NB4 (cell line): ENCODE measurements around the gene PLPP3.

Experiments
- POLR2A ChIP-seq: IDR thresholded peaks from 2 replicates; pipeline ENCODE4 v1.6.1; 2011; ENCODE audit warnings: mild to moderate bottlenecking; ENCODE audit not compliant: insufficient read length; ENCODE audit errors: extremely low read depth
- TF ChIP-seq, protein P1 (sequence below): IDR thresholded peaks from one replicate; pipeline ENCODE4 v1.5.1; 2012; ENCODE audit warnings: low read depth, low read length
- TF ChIP-seq, protein P2 (sequence below): IDR thresholded peaks from 2 replicates; pipeline ENCODE4 v1.6.1; 2011; ENCODE audit warnings: low read depth, low read length

DNA sequence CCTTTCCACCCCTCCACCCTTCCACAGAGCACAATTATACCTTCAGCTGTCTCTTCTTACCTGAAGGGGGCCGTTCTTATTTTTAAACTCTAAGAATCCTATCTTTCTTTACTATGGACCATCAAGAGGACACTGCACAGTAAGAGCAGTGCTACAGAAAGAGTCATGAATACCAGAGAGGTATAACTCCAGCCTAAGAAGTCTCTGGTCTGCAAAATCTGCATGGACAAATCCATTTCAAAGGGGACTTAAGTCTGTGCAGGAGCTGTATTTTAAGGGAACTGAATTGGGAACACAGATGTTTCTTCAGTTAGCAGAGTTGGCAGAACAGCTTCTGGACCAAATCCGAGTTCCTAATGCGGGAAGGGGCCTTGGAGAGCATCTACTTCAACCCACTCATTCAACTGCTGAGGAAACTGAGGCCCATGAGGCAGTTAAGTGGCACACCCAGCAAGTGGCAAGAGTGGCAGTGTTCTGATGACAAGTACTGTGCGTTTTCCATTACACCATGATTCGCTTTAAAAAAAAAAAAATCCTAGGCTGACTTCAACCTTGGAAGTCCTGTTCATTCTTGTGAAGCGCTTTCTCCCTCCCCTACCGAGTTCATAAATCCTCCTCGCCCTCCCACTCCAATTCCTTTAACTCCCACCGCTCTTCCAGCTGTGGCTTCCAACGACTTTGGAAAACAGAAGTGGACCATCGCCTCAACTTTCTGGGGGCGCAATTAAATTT is 1.8 kb downstream of the PLPP3 start:
- no peak for TF ChIP-seq POLR2A
- TF ChIP-seq, protein P1, sequence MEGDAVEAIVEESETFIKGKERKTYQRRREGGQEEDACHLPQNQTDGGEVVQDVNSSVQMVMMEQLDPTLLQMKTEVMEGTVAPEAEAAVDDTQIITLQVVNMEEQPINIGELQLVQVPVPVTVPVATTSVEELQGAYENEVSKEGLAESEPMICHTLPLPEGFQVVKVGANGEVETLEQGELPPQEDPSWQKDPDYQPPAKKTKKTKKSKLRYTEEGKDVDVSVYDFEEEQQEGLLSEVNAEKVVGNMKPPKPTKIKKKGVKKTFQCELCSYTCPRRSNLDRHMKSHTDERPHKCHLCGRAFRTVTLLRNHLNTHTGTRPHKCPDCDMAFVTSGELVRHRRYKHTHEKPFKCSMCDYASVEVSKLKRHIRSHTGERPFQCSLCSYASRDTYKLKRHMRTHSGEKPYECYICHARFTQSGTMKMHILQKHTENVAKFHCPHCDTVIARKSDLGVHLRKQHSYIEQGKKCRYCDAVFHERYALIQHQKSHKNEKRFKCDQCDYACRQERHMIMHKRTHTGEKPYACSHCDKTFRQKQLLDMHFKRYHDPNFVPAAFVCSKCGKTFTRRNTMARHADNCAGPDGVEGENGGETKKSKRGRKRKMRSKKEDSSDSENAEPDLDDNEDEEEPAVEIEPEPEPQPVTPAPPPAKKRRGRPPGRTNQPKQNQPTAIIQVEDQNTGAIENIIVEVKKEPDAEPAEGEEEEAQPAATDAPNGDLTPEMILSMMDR: no peak
- TF ChIP-seq, protein P2, sequence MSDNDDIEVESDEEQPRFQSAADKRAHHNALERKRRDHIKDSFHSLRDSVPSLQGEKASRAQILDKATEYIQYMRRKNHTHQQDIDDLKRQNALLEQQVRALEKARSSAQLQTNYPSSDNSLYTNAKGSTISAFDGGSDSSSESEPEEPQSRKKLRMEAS: no peak
